H1 (cell line): ENCODE measurements around the gene INPP5E. TPM values are rescaled to one million over a fixed set of nuclear protein-coding genes. Genes with fewer than 3 reads are reported as not detected.

Experiments
- CTCF ChIA-PET: fragments of 300-600 bp; sonication (Branson Sonifier 250); formaldehyde crosslinking; loops from one replicate; lab custom pipeline; 2021; ENCODE audit not compliant: partially characterized antibody; lab: Charles Lee
- POLR2A ChIA-PET: fragments of 300-600 bp; sonication (Branson Sonifier 250); formaldehyde crosslinking; loops from one replicate; lab custom pipeline; 2021; ENCODE audit warnings: inconsistent platforms; ENCODE audit not compliant: partially characterized antibody; lab: Charles Lee
- DNase-seq, 2 experiments: peaks; one replicate each; pipeline versions ENCODE4 v3.0.0 to v3.0.0-alpha.2; 2010 to 2022; ENCODE audit warnings: low spot score in 2 of 2, low read depth in 1 of 2, mixed read lengths in 1 of 2
- FAIRE-seq: peaks from 2 replicates; lab custom pipeline; 2011; peaks lifted over from hg19 to GRCh38; lab: Jason Lieb, UNC
- H2AFZ ChIP-seq: 2 replicates; pipeline ENCODE4 v1.8.1; 2012; ENCODE audit warnings: low read length, inconsistent platforms
- H2AK5ac ChIP-seq: 2 replicates; pipeline ENCODE4 v1.6.1; 2013; ENCODE audit warnings: low read depth, low read length
- H2BK120ac ChIP-seq: replicated peaks from 2 replicates; pipeline ENCODE3; 2013; ENCODE audit warnings: low read depth, low read length, inconsistent platforms
- H2BK12ac ChIP-seq: 2 replicates; pipeline ENCODE4 v1.6.1; 2013; ENCODE audit warnings: low read depth, low read length
- H2BK15ac ChIP-seq: 2 replicates; pipeline ENCODE4 v1.6.1; 2013; ENCODE audit warnings: low read length
- H2BK20ac ChIP-seq: 2 replicates; pipeline ENCODE4 v1.6.1; 2013; ENCODE audit warnings: low read length
- H2BK5ac ChIP-seq: 2 replicates; pipeline ENCODE4 v1.6.1; 2013; ENCODE audit warnings: low read depth, low read length
- H3K14ac ChIP-seq: 2 replicates; pipeline ENCODE4 v1.6.1; 2013; ENCODE audit warnings: inconsistent platforms; ENCODE audit not compliant: insufficient read length
- H3K18ac ChIP-seq: 2 replicates; pipeline ENCODE4 v1.6.1; 2013; ENCODE audit warnings: low read length; ENCODE audit errors: extremely low read depth
- H3K23ac ChIP-seq: 2 replicates; pipeline ENCODE4 v1.6.1; 2013; ENCODE audit warnings: inconsistent platforms; ENCODE audit not compliant: insufficient read length
- H3K23me2 ChIP-seq: 2 replicates; pipeline ENCODE4 v1.6.1; 2013; ENCODE audit warnings: low read depth, low read length
- H3K27ac ChIP-seq: 2 replicates; pipeline ENCODE4 v1.6.1; 2011; ENCODE audit warnings: low read depth, low read length, inconsistent platforms
- H3K27me3 ChIP-seq, 4 experiments: replicated peaks in 1 of 4; 1 replicate in 1 of 4; 2 replicates in 3 of 4; pipeline versions ENCODE4 v1.6.1 to v1.8.1; 2011 to 2013; ENCODE audit warnings: low read length in 3 of 4, mild to moderate bottlenecking in 3 of 4, inconsistent platforms in 2 of 4, mixed read lengths in 2 of 4, moderate library complexity in 1 of 4; ENCODE audit not compliant: control insufficient read depth in 3 of 4, insufficient read depth in 3 of 4; ENCODE audit errors: extremely low read depth in 1 of 4
- H3K36me3 ChIP-seq, 4 experiments: 2 replicates each; pipeline versions ENCODE4 v1.6.1 to v1.8.1; 2011 to 2013; ENCODE audit warnings: mild to moderate bottlenecking in 4 of 4, low read length in 3 of 4, moderate library complexity in 2 of 4, control low read depth in 1 of 4, inconsistent platforms in 1 of 4; ENCODE audit not compliant: insufficient read depth in 4 of 4, control insufficient read depth in 2 of 4
- H3K4ac ChIP-seq: replicated peaks from 2 replicates; pipeline ENCODE3; 2013; ENCODE audit warnings: low read length, low read depth, mixed read lengths, inconsistent platforms; ENCODE audit not compliant: insufficient read length
- H3K4me1 ChIP-seq, 4 experiments: replicated peaks in 1 of 4; 1 replicate in 1 of 4; 2 replicates in 3 of 4; pipeline versions ENCODE4 v1.6.1 to v1.8.1; 2011 to 2013; ENCODE audit warnings: low read length in 3 of 4, inconsistent platforms in 2 of 4, mixed read lengths in 1 of 4; ENCODE audit not compliant: insufficient read depth in 4 of 4, control insufficient read depth in 3 of 4
- H3K4me2 ChIP-seq, 2 experiments: 2 replicates each; pipeline versions ENCODE4 v1.6.1 to v1.8.1; 2011 to 2013; ENCODE audit warnings: low read depth in 2 of 2, low read length in 2 of 2, control low read depth in 1 of 2, inconsistent platforms in 1 of 2, mild to moderate bottlenecking in 1 of 2; ENCODE audit not compliant: insufficient read depth in 1 of 2
- H3K4me3 ChIP-seq, 4 experiments: fragments of 200-600, 300-600 bp in 1 of 4; sonication (generic), shearing (Covaris generic), sonication (Bioruptor Twin) in 1 of 4; 2 replicates each; pipeline versions ENCODE4 v1.5.1 to v1.8.1; 2011 to 2016; ENCODE audit warnings: low read length in 4 of 4, low read depth in 3 of 4, control low read depth in 2 of 4, inconsistent platforms in 2 of 4, mild to moderate bottlenecking in 2 of 4, mixed read lengths in 1 of 4, moderate library complexity in 1 of 4; ENCODE audit not compliant: insufficient read depth in 2 of 4; ENCODE audit errors: extremely low read depth in 1 of 4
- H3K56ac ChIP-seq: replicated peaks from 2 replicates; pipeline ENCODE3; 2013; ENCODE audit warnings: low read depth, mild to moderate bottlenecking, mixed read lengths, low read length, inconsistent platforms; ENCODE audit not compliant: insufficient read length
- H3K79me1 ChIP-seq: 2 replicates; pipeline ENCODE4 v1.6.1; 2013; ENCODE audit warnings: low read depth, low read length, control low read depth
- H3K79me2 ChIP-seq, 2 experiments: 2 replicates each; pipeline versions ENCODE4 v1.6.1 to v1.8.1; 2012 to 2013; ENCODE audit warnings: low read length in 2 of 2, mild to moderate bottlenecking in 2 of 2, inconsistent platforms in 1 of 2; ENCODE audit not compliant: insufficient read depth in 2 of 2, control insufficient read depth in 1 of 2
- H3K9ac ChIP-seq, 4 experiments: replicated peaks in 1 of 4; 1 replicate in 1 of 4; 2 replicates in 3 of 4; pipeline versions ENCODE4 v1.6.1 to v1.8.1; 2011 to 2013; ENCODE audit warnings: low read depth in 3 of 4, low read length in 3 of 4, control low read depth in 2 of 4, mild to moderate bottlenecking in 2 of 4, moderate library complexity in 2 of 4, inconsistent platforms in 1 of 4; ENCODE audit errors: extremely low read depth in 1 of 4
- H3K9me3 ChIP-seq, 2 experiments: 2 replicates each; pipeline versions ENCODE4 v1.6.1 to v1.8.1; 2012 to 2013; ENCODE audit warnings: mild to moderate bottlenecking in 2 of 2, moderate library complexity in 2 of 2, control low read depth in 1 of 2, inconsistent platforms in 1 of 2, low read depth in 1 of 2, low read length in 1 of 2, mixed read lengths in 1 of 2; ENCODE audit not compliant: insufficient read depth in 2 of 2
- H4K20me1 ChIP-seq, 2 experiments: replicated peaks in 1 of 2; 2 replicates each; pipeline versions ENCODE3 to v1.8.1; 2011 to 2013; ENCODE audit warnings: inconsistent platforms in 2 of 2, low read length in 2 of 2, mild to moderate bottlenecking in 1 of 2; ENCODE audit not compliant: insufficient read depth in 2 of 2, control insufficient read depth in 1 of 2
- H4K5ac ChIP-seq: 2 replicates; pipeline ENCODE4 v1.6.1; 2013; ENCODE audit warnings: low read length, low read depth, mixed read lengths, inconsistent platforms; ENCODE audit not compliant: insufficient read length
- H4K8ac ChIP-seq: 2 replicates; pipeline ENCODE4 v1.8.0; 2013; ENCODE audit warnings: mild to moderate bottlenecking, moderate library complexity, low read length, inconsistent platforms; ENCODE audit not compliant: insufficient read depth; ENCODE audit errors: extremely low read depth
- H4K91ac ChIP-seq: replicated peaks from 2 replicates; pipeline ENCODE3; 2013; ENCODE audit warnings: low read length, mixed read lengths, inconsistent platforms; ENCODE audit not compliant: insufficient read length
- EP300 ChIP-seq, 2 experiments: IDR thresholded peaks; 1 replicate in 1 of 2; 2 replicates in 1 of 2; pipeline ENCODE4 v1.6.1; 2011 to 2012; ENCODE audit warnings: low read depth in 2 of 2, low read length in 2 of 2, mild to moderate bottlenecking in 2 of 2, borderline replicate concordance in 1 of 2, inconsistent platforms in 1 of 2, moderate library complexity in 1 of 2
- GABPA ChIP-seq: IDR thresholded peaks from 2 replicates; pipeline ENCODE4 v1.6.1; 2011; ENCODE audit warnings: mild to moderate bottlenecking, low read length, moderate library complexity, borderline replicate concordance; ENCODE audit not compliant: insufficient read depth
- HDAC2 ChIP-seq, 2 experiments: fragments of 300-600 bp in 1 of 2; sonication (generic) in 1 of 2; IDR thresholded peaks; 2 replicates each; pipeline ENCODE4 v1.6.1; 2011 to 2012; ENCODE audit warnings: low read depth in 2 of 2, low read length in 2 of 2, mild to moderate bottlenecking in 2 of 2, moderate library complexity in 2 of 2, borderline replicate concordance in 1 of 2, inconsistent platforms in 1 of 2
- SIN3A ChIP-seq, 2 experiments: IDR thresholded peaks in 1 of 2; conservative IDR thresholded peaks in 1 of 2; 2 replicates each; pipeline ENCODE4 v1.6.1; 2011 to 2012; ENCODE audit warnings: low read length in 2 of 2, improper control_type of control experiment in 1 of 2, low read depth in 1 of 2, mild to moderate bottlenecking in 1 of 2
- WGBS, 2 experiments: shearing (Covaris generic) in 1 of 2; methylation state at CpG; one replicate each; pipeline versions ENCODE4 v1.1.6 to v1.1.7; 2013 to 2015; ENCODE audit warnings: low lambda C conversion rate in 2 of 2, mixed read lengths in 2 of 2, inconsistent platforms in 1 of 2, low coverage in 1 of 2, missing lambda C conversion rate in 1 of 2; ENCODE audit not compliant: insufficient replicate concordance in 2 of 2, insufficient coverage in 1 of 2, insufficient read length in 1 of 2; ENCODE audit errors: extremely low coverage in 1 of 2, missing lambda C conversion rate in 1 of 2; 5-methylcytosine and 5-hydroxymethylcytosine counted together
- polyA plus RNA-seq, 7 experiments: library from polyadenylated mRNA; depleted of rRNA in 3 of 7; stranded (reverse) in 5 of 7; unstranded in 2 of 7; fragments of >200 nt in 5 of 7; fragments of 200-250 nt in 2 of 7; gene quantifications; 1 replicate in 5 of 7; 2 replicates in 1 of 7; 4 replicates in 1 of 7; pipeline versions ENCODE4 v1.2.1 to v1.2.3, GENCODE V29; 2011 to 2013; ENCODE audit warnings: missing spikeins in 2 of 7, mixed read lengths in 2 of 7
- total RNA-seq: library from RNA; stranded (reverse); fragmentation: NEBNext Ultra II Directional; extraction: Animal tissue kit (Norgen Biotek cat#: 25700); gene quantifications from 2 replicates; pipeline ENCODE4 v1.2.1, GENCODE V29; 2021

Gene INPP5E
- total and polyA plus RNA-seq, 2 of the 8 experiments (the other 6 are each of a cell fraction or from before 2014, with no cell fraction given), result 8.7 to 11.3 TPM

DNA sequence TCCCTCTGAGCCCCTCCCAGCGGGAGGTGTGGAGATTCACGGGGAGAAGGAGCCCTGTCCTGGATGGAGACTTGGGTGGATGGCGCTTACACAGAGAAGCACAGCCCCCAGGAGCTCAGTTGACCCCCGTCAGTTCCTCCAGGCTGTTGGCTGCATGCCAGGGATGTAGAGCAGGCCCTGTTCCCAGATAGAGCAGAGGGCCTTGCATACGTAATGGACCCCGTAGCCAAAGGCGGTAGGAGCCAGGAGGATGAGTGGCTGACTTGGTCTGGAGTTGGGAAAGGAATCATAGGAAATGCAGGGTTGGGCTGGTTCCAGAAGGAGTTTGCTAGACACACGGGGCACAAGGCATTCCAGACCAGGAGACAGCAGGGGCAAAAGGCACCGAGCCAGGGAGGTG, 26.7 kb downstream of the INPP5E start:
- no peak for TF ChIP-seq HDAC2 (IDR thresholded peaks at IDR 0.05; ENCODE audit: borderline replicate concordance in 1 of 2, low read depth in 2 of 2, low read length in 2 of 2)
- no peak for TF ChIP-seq EP300 (IDR thresholded peaks at IDR 0.05; ENCODE audit: borderline replicate concordance in 1 of 2, low read depth in 2 of 2, low read length in 2 of 2)
- no peak for TF ChIP-seq GABPA
- no peak for TF ChIP-seq SIN3A (conservative IDR thresholded peaks at IDR 0.05 in 1 of 2, IDR thresholded peaks at IDR 0.05 in 1 of 2; ENCODE audit: low read depth in 1 of 2, low read length in 2 of 2)
- Histone ChIP-seq H3K14ac (no peak overlapping the region), H3K18ac (no peak overlapping the region), H3K36me3 (peaks cover 23 to 42% (median 35%) of the 10 kb centered on the region in 4 experiments), H3K4ac (no peak overlapping the region), H3K79me2 (peaks cover 11 to 51% of the 10 kb centered on the region in 2 experiments), H2AK5ac (no peak overlapping the region), H2BK120ac (no peak overlapping the region), H3K23me2 (peaks cover 9% of the 10 kb centered on the region), H3K4me2 (no peak overlapping the region), H3K4me1 (peaks cover 0 to 3% (median 3%) of the 10 kb centered on the region in 4 experiments; a peak in 4 of 7 replicates), H4K20me1 (peaks cover 14 to 17% of the 10 kb centered on the region in 2 experiments), H3K9ac (no peak overlapping the region), H3K27me3 (no peaks in the 10 kb centered on the region), H4K8ac (no peak overlapping the region), H4K91ac (no peak overlapping the region), H2BK15ac (no peak overlapping the region), H3K4me3 (no peak overlapping the region), H3K27ac (no peak overlapping the region), H2AFZ (no peak overlapping the region), H4K5ac (no peak overlapping the region), H2BK20ac (no peak overlapping the region), H3K9me3 (no peaks in the 10 kb centered on the region), H3K79me1 (peaks cover 20% of the 10 kb centered on the region), H3K56ac (no peak overlapping the region), H2BK5ac (no peak overlapping the region), H2BK12ac (no peak overlapping the region), H3K23ac (no peak overlapping the region)
- FAIRE-seq, result no peak
- DNase-seq, result no peak
- ChIA-PET POLR2A (interaction anchor here (0.6 to 8.0 kb wide), 4 partner anchors 12 to 30 kb away, joined by 3 to 123 read pairs (median 15); partner anchors contain the start of gene SNAPC4), CTCF (interaction anchor here (0.7 to 2.1 kb wide), 7 partner anchors 8 to 137 kb away, joined by 3 to 7 read pairs (median 3); no protein-coding TSS in a partner anchor)
- WGBS, 2 experiments, result 91% methylated on average over 9 of the region's 9 CpGs; no CpG with 5 or more reads in 1 of the 2 experiments
